Small intestine (tissue), 7 donors: ENCODE data around the gene NTRK3. TPM values are rescaled to one million over a fixed set of nuclear protein-coding genes. Genes with fewer than 3 reads are reported as not detected.

ENCODE experiments used
- DNase-seq, 2 donors: peaks; one replicate each; pipeline versions ENCODE4 v3.0.0 to v3.0.0-alpha.2; 2013
- FAIRE-seq: peaks from 2 replicates; lab custom pipeline; 2012; peaks lifted over from hg19 to GRCh38; lab: Jason Lieb, UNC
- H3K27ac ChIP-seq, 3 donors: one replicate each; pipeline ENCODE4 v1.5.1; 2013; ENCODE audit warnings: low read length in 2 of 3, mild to moderate bottlenecking in 2 of 3, control low read depth in 1 of 3, inconsistent platforms in 1 of 3, low read depth in 1 of 3, moderate library complexity in 1 of 3
- H3K27me3 ChIP-seq, 3 donors: one replicate each; pipeline ENCODE4 v1.6.1; 2013; ENCODE audit warnings: low read length in 3 of 3, inconsistent platforms in 1 of 3; ENCODE audit not compliant: control insufficient read depth in 3 of 3, insufficient read depth in 3 of 3
- H3K36me3 ChIP-seq, 3 donors: one replicate each; pipeline ENCODE4 v1.6.1; 2013; ENCODE audit warnings: low read length in 3 of 3, inconsistent platforms in 1 of 3, low read depth in 1 of 3, mild to moderate bottlenecking in 1 of 3, moderate library complexity in 1 of 3; ENCODE audit not compliant: control insufficient read depth in 3 of 3, insufficient read depth in 2 of 3
- H3K4me1 ChIP-seq, 3 donors: one replicate each; pipeline ENCODE4 v1.6.1; 2013; ENCODE audit warnings: low read length in 2 of 3, inconsistent platforms in 1 of 3, low read depth in 1 of 3, mild to moderate bottlenecking in 1 of 3, moderate library complexity in 1 of 3; ENCODE audit not compliant: control insufficient read depth in 3 of 3, insufficient read depth in 2 of 3
- H3K4me3 ChIP-seq, 3 donors: one replicate each; pipeline ENCODE4 v1.5.1; 2013; ENCODE audit warnings: low read length in 3 of 3, control low read depth in 1 of 3, inconsistent platforms in 1 of 3, low read depth in 1 of 3, mild to moderate bottlenecking in 1 of 3, moderate library complexity in 1 of 3
- H3K9me3 ChIP-seq, 2 donors: one replicate each; pipeline ENCODE4 v1.6.1; 2013; ENCODE audit warnings: low read depth in 1 of 2, low read length in 1 of 2; ENCODE audit not compliant: control insufficient read depth in 2 of 2, insufficient read depth in 1 of 2
- WGBS, 3 donors: extraction: QIAGEN DNeasy Blood & Tissue Kit; methylation state at CpG; one replicate each; pipeline ENCODE4 v1.1.7; 2013; 5-methylcytosine and 5-hydroxymethylcytosine counted together
- polyA plus RNA-seq, 4 donors: library from polyadenylated mRNA; stranded (reverse) in 3 of 4; unstranded in 1 of 4; fragments of 200-250 nt in 3 of 4; fragments of 120-200 nt in 1 of 4; gene quantifications; one replicate each; pipeline versions ENCODE4 v1.2.1 to v1.2.3, GENCODE V29; 2013
- donor health status: healthy with polysubstance abuse.
- donor health status: control.
- donor health status: control.
- donor health status: Bipolar disorder and iron deficiency.
- donor health status: healthy.

NTRK3 gene
- polyA plus RNA-seq, 4 donors: under 0.01 to 3.6 (median 0.52) TPM; not detected in 1

DNA sequence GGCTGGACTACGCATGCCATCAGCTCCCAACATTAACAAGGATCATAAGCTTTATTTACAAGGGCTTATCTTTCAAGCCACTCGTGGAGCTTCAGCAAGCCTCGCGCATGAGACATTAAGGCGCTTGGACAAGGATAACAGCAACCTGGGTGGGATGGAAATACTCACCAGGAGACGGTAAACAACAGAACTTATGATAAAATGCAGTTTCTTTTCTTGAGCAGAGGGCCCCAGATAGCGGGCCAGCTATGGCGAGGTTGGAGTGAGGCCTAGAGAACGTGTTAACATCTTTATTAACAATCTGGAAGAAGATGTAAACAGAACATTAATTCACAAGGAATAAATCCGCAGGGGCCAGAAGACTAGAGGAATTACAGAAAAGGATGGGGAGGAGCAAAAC, 158.2 kb downstream of the NTRK3 start:
- 43 to 53% (median 51%) methylated on average over 10 of the region's 10 CpGs for WGBS, 3 donors
- H3K9me3 ChIP-seq: no peaks in the 10 kb centered on the region
- DNase-seq (peak in 1 of 2 donors; percentile 17), FAIRE-seq (no peak)
- no peaks in the 10 kb centered on the region for H3K4me1 ChIP-seq
- no peak overlapping the region for H3K27ac ChIP-seq
- no peak overlapping the region for H3K4me3 ChIP-seq
- no peaks in the 10 kb centered on the region for H3K27me3 ChIP-seq
- H3K36me3 ChIP-seq: no peaks in the 10 kb centered on the region

- H3K4me3 ChIP-seq: no peak overlapping the region
- no peaks in the 10 kb centered on the region for H3K36me3 ChIP-seq
- no peak for FAIRE-seq
- peaks cover 0 to 7% of the 10 kb centered on the region in 2 donors for H3K9me3 ChIP-seq
- H3K27me3 ChIP-seq: peaks cover 0 to 2% (median 0%) of the 10 kb centered on the region in 3 donors
- no peaks in the 10 kb centered on the region for H3K4me1 ChIP-seq
- DNase-seq: no peak
- H3K27ac ChIP-seq: no peak overlapping the region
- WGBS, 3 donors: 52 to 66% (median 54%) methylated on average over 3 of the region's 3 CpGs
Measured at GRCh38 chr15:88091444-88092016, 165.0 kb downstream of the NTRK3 start.

DNA sequence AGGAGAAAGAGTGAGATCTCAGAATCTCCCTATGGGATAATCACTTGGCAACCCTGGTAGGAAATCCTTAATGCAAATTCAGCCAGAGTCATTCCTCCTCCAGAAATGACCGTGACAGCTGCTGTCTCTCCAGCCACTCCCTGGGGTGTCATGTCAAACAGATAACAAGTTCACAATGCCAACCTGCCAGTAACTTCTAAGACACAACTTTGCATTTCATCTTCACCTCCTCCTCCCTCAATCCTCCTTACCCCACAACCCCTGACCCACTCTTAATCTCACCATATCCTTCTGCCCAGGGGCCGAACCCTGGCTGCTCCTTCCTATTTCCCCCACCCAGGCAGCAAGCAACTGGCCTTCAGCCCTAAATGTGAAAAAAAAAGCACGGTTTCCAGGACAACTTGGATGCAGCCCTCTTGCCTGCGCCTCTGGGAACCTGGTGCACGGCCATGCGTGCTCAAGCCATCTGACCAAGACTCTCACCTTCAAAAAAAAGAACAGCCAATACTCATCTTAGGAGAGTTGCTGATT, 166.0 kb downstream of the NTRK3 start:
- DNase-seq: no peak

GRCh38 chr15:88089731-88090130, 166.8 kb downstream of the NTRK3 start:
- 60 to 72% (median 65%) methylated on average over 4 of the region's 4 CpGs for WGBS, 3 donors
- no peak for FAIRE-seq

More for the DNA sequence above, 166.0 kb downstream of the NTRK3 start:
- no peaks in the 10 kb centered on the region for H3K4me1 ChIP-seq
- peaks cover 0 to 2% (median 0%) of the 10 kb centered on the region in 3 donors for H3K27me3 ChIP-seq
- no peak overlapping the region for H3K27ac ChIP-seq
- H3K36me3 ChIP-seq: no peaks in the 10 kb centered on the region
- no peak overlapping the region for H3K4me3 ChIP-seq
- 26 to 34% (median 32%) methylated on average over 6 of the region's 6 CpGs for WGBS, 3 donors
- FAIRE-seq: no peak
- peaks cover 0 to 7% of the 10 kb centered on the region in 2 donors for H3K9me3 ChIP-seq

GRCh38 chr15:88089024-88089620, 167.4 kb downstream of the NTRK3 start:
- H3K36me3 ChIP-seq: no peaks in the 10 kb centered on the region
- DNase-seq: no peak
- FAIRE-seq: no peak
- H3K9me3 ChIP-seq: peaks cover 0 to 7% of the 10 kb centered on the region in 2 donors
- no peak overlapping the region for H3K27ac ChIP-seq
- H3K4me1 ChIP-seq: no peaks in the 10 kb centered on the region
- no peak overlapping the region for H3K4me3 ChIP-seq
- WGBS, 3 donors: 40 to 55% (median 47%) methylated on average over 6 of the region's 6 CpGs
- H3K27me3 ChIP-seq: peaks cover 0 to 2% (median 0%) of the 10 kb centered on the region in 3 donors

More at GRCh38 chr15:88089731-88090130, 166.8 kb downstream of the NTRK3 start:
- peaks cover 0 to 2% (median 0%) of the 10 kb centered on the region in 3 donors for H3K27me3 ChIP-seq
- no peaks in the 10 kb centered on the region for H3K36me3 ChIP-seq
- H3K4me3 ChIP-seq: no peak overlapping the region
- DNase-seq: no peak
- no peaks in the 10 kb centered on the region for H3K4me1 ChIP-seq
- peaks cover 0 to 7% of the 10 kb centered on the region in 2 donors for H3K9me3 ChIP-seq
- no peak overlapping the region for H3K27ac ChIP-seq

DNA sequence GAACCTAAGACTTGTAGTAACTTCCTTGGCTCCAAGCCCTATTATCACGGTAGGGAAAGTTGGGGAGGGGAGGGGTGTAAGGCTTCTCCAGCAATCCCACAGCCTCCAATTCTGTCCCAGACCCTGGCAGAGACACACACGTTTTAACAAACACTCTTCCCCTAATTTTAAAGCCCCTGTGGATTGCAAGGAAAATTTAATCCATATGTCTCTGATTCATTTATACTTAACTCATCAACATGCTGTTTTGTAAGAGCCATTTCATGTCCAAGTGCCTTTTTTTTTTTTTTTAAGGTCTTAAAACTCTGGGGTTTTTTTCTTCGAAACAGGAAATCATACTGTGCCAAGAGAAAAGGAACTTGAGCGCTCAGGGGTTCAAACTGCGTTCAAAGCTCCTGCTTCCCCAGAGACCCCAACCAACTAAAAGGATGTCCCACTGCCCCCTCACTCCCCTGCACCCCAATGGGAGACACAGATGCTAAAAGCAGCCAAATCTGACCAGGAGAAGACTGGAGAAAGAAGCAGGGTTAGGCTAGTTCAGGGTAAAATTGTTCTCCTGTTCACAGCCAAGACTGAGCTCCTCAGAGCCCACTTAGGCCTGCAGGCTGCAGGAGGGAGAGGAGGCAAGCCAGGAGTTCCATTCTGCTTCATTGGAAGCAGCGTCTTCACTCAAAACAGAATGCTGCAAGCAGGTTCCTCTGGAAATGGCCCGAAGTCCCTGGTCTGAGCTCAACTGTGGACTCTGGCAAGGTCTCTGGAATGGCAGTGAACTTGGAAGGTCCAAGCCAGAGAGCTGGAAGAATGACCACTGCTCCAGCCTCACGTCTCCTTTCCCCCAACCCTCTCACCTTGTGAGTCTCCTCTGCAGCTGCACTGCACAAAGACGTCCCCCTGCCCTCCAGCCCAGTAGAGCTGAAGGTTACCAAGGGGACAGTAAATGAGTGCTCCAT, 172.5 kb downstream of the NTRK3 start:
- H3K36me3 ChIP-seq: no peaks in the 10 kb centered on the region
- 43 to 57% (median 44%) methylated on average over 9 of the region's 9 CpGs for WGBS, 3 donors
- H3K4me3 ChIP-seq: no peak overlapping the region
- no peaks in the 10 kb centered on the region for H3K4me1 ChIP-seq
- peaks cover 0 to 2% (median 0%) of the 10 kb centered on the region in 3 donors for H3K27me3 ChIP-seq
- DNase-seq: no peak
- H3K27ac ChIP-seq: no peak overlapping the region
- H3K9me3 ChIP-seq: no peaks in the 10 kb centered on the region
- no peak for FAIRE-seq

DNA sequence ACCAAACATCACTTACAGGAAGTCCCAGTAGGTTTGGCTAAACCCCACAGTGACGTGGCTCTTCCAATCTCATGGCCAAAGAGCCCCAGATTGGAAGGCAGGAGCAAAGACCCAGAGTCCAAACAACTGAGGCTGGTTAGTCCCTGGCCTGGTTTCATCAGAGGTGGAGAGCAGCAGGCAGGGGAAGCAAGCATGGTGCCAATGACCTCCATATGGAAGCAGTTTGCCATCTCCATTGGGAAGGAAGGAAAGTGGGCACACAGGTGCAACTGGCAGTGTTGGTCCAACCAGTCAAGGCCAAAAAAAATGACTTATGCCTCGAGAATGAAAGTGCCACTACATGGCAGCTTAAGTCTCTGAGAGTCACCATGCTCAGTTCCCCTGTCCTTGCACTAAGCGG, 175.9 kb downstream of the NTRK3 start:
- H3K27me3 ChIP-seq: no peaks in the 10 kb centered on the region
- no peaks in the 10 kb centered on the region for H3K36me3 ChIP-seq
- no peaks in the 10 kb centered on the region for H3K9me3 ChIP-seq
- no peak overlapping the region for H3K27ac ChIP-seq
- no peaks in the 10 kb centered on the region for H3K4me1 ChIP-seq
- WGBS, 3 donors: 51 to 68% (median 56%) methylated on average over 3 of the region's 3 CpGs
- no peak overlapping the region for H3K4me3 ChIP-seq
- DNase-seq (no peak), FAIRE-seq (no peak)
